Smooth muscle cell of the pulmonary artery (primary cell): ENCODE results near the gene TCP11. TPM values are rescaled to one million over a fixed set of nuclear protein-coding genes. Genes with fewer than 3 reads are reported as not detected.

Experiments used
- total RNA-seq: library from RNA; depleted of rRNA; stranded (reverse); fragments of >200 nt; gene quantifications from 2 replicates; pipeline ENCODE4 v1.2.3, GENCODE V29; 2014

The TCP11 gene
- 0.07 and 0.26 TPM in 2 replicates for total RNA-seq

GRCh38 chr6:35141007-35141655 lies at the start of gene TCP11:
TSS of gene TCP11 (minus strand) at chr6:35141339. CDS start at chr6:35140870, 469 bp downstream.

Other genes with a start within 250 kb of the TCP11 start
- gene SCUBE3, start 72.6 kb upstream of the TCP11 start, total RNA-seq: 11.8 and 153 TPM in 2 replicates
- 16.7 and 20.7 TPM in 2 replicates for gene ZNF76, start 118.4 kb upstream of the TCP11 start, total RNA-seq
- gene DEF6, start 156.5 kb upstream of the TCP11 start, total RNA-seq: 0.59 and 1.7 TPM in 2 replicates
- gene PPARD, start 201.2 kb upstream of the TCP11 start, total RNA-seq: 17.1 and 22.5 TPM in 2 replicates